Measurements from ENCODE around the gene MTFR1L.

- TF ChIP-seq POLR2AphosphoS5 (IDR thresholded peaks at IDR 0.05) (no peak), POLR2A (IDR thresholded peaks at IDR 0.05; ENCODE audit: low read depth) (no peak)
- TF ChIP-seq, protein P1, sequence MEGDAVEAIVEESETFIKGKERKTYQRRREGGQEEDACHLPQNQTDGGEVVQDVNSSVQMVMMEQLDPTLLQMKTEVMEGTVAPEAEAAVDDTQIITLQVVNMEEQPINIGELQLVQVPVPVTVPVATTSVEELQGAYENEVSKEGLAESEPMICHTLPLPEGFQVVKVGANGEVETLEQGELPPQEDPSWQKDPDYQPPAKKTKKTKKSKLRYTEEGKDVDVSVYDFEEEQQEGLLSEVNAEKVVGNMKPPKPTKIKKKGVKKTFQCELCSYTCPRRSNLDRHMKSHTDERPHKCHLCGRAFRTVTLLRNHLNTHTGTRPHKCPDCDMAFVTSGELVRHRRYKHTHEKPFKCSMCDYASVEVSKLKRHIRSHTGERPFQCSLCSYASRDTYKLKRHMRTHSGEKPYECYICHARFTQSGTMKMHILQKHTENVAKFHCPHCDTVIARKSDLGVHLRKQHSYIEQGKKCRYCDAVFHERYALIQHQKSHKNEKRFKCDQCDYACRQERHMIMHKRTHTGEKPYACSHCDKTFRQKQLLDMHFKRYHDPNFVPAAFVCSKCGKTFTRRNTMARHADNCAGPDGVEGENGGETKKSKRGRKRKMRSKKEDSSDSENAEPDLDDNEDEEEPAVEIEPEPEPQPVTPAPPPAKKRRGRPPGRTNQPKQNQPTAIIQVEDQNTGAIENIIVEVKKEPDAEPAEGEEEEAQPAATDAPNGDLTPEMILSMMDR (IDR thresholded peaks at IDR 0.05), result no peak
These were observed 12.7 kb downstream of the MTFR1L start for GRCh38 chr1:25832336-25833037.

Measured in esophagus muscularis mucosa (tissue), 3 donors.